KOPT-K1 (cell line): Measurements from ENCODE around the gene C19orf44.

Source experiments
- H3K27ac ChIP-seq: fragments of 200-600 bp; sonication (generic); 2 replicates; pipeline ENCODE4 v1.5.1; 2016; ENCODE audit warnings: antibody characterized with exemption, mild to moderate bottlenecking, low read depth, low read length; ENCODE audit not compliant: poor library complexity, severe bottlenecking
- H3K36me3 ChIP-seq: fragments of 200-600 bp; sonication (generic); 2 replicates; pipeline ENCODE4 v1.5.1; 2017; ENCODE audit warnings: antibody characterized with exemption, mild to moderate bottlenecking, low read length, moderate library complexity; ENCODE audit not compliant: insufficient read depth
- H3K9me3 ChIP-seq: fragments of 200-600 bp; sonication (generic); 2 replicates; pipeline ENCODE4 v1.5.1; 2017; ENCODE audit warnings: antibody characterized with exemption, low read length, mild to moderate bottlenecking; ENCODE audit not compliant: insufficient read depth, poor library complexity, severe bottlenecking

The C19orf44 gene

DNA sequence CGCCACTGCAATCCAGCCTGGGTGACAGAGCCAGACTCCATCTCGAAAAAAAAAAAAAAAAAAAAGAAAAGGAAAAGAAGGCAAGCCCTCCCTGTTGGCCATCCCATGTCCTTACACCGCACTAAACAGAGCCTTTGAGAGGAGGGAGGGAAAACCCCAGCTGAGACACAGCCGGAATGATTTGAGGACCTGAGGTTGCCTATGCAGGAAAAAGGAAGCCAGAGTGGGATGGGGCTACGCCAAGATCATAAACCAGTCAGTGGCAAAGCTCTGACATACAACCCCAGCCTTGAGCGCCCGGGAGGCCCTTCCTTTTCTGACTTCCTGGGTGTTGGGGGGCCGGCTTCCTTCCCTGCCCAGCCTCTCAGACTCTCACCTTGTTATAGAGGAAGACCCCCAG lies 58.6 kb downstream of the C19orf44 start:
- peaks cover 83% of the 10 kb centered on the region for H3K36me3 ChIP-seq
- H3K9me3 ChIP-seq: no peaks in the 10 kb centered on the region
- no peak overlapping the region for H3K27ac ChIP-seq

DNA sequence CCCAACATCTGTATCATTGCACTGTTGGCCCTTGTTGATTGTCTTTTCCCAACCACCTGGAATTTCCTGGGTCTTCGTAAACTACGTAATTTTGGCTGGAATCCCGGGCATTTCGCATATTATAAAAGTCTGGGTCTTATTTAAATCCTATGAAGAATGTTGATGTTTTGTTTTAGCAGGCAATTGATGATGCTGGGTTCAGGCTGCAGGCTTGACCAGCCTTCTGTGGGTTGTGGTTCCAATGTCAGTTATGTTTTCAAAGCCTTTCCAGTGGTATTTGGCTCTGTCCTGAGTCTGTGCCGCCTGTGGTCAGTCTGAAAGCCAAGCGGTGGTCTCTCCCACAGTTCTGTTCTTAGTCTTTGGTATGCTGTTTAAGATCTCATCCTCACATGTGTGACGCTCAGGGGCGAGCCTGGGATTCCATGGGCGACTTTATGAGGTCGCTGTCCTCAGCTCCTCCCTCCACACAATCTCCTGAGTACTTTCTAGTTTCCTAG lies 63.6 kb downstream of the C19orf44 start:
- Histone ChIP-seq H3K27ac (no peak overlapping the region), H3K36me3 (peaks cover 91% of the 10 kb centered on the region), H3K9me3 (no peaks in the 10 kb centered on the region)

DNA sequence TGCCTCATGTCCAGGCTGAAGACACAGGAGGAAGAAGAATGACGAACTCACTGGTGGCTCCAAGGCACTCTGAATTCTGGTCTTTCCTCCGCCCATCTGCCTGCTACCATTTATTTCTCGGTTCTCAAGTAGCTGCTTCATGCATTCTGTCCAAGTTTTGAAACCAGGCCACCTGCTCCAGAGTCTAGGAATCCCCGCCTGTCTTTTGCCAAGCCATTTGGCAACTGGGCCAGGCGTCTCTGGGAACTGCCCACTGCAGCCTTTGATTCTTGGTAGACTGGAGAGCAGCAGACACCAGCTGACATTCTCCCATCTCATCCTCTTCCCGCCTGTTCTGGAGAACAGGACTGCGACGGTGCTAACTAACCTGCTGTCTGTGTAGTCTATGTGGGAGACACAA lies 65.2 kb downstream of the C19orf44 start:
- Histone ChIP-seq H3K27ac (no peak overlapping the region), H3K9me3 (no peaks in the 10 kb centered on the region), H3K36me3 (peaks cover 79% of the 10 kb centered on the region)

DNA sequence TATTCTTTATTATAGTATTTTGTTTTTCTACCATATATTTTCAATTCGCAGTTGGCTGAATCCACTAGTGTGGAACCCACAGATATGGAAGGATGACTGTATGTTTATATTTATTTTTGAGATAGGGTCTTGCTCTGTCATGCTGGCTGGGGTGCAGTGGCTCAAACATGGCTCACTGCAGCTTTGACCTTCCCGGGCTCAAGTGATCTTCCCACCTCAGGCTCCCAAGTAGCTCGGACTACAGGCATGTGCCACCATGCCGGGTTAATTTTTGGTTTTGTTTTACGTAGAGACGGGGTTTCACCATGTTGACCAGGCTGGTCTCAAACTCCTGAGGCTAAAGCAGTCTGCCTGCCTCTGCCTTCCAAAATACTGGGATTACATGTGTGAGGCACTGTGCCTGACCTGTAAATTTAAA lies 66.4 kb downstream of the C19orf44 start:
- Histone ChIP-seq H3K36me3 (peaks cover 80% of the 10 kb centered on the region), H3K27ac (no peak overlapping the region), H3K9me3 (peaks cover 7% of the 10 kb centered on the region)

GRCh38 chr19:16564842-16565241 lies 68.6 kb downstream of the C19orf44 start:
- peaks cover 84% of the 10 kb centered on the region for H3K36me3 ChIP-seq
- peak overlapping the region; percentile 22 for H3K27ac ChIP-seq
- H3K9me3 ChIP-seq: peaks cover 7% of the 10 kb centered on the region

GRCh38 chr19:16566161-16566560 lies 70.0 kb downstream of the C19orf44 start:
- Histone ChIP-seq H3K9me3 (peaks cover 7% of the 10 kb centered on the region), H3K27ac (peak overlapping the region; percentile 73), H3K36me3 (peaks cover 80% of the 10 kb centered on the region)

GRCh38 chr19:16566702-16567101 lies 70.5 kb downstream of the C19orf44 start:
- Histone ChIP-seq H3K27ac (peak overlapping the region; percentile 73), H3K9me3 (peaks cover 7% of the 10 kb centered on the region), H3K36me3 (peaks cover 74% of the 10 kb centered on the region)

GRCh38 chr19:16569609-16570320 lies 73.6 kb downstream of the C19orf44 start:
- peaks cover 57% of the 10 kb centered on the region for H3K36me3 ChIP-seq
- H3K9me3 ChIP-seq: peaks cover 7% of the 10 kb centered on the region
- H3K27ac ChIP-seq: no peak overlapping the region
